Vagina (tissue), 2 donors: ENCODE results near the gene FBXL20. TPM values are rescaled to one million over a fixed set of nuclear protein-coding genes. Genes with fewer than 3 reads are reported as not detected.

Source experiments
- DNase-seq, 2 donors: peaks; one replicate each; pipeline ENCODE4 v3.0.0-alpha.2; 2017; ENCODE audit errors: extremely low spot score in 2 of 2
- H3K27ac ChIP-seq: fragments of 200-600 bp; sonication (generic); one replicate; pipeline ENCODE4 v1.5.1; 2019
- H3K27me3 ChIP-seq: fragments of 200-600 bp; sonication (generic); one replicate; pipeline ENCODE4 v1.5.1; 2019
- H3K36me3 ChIP-seq, 2 donors: fragments of 200-600 bp; sonication (generic); one replicate each; pipeline ENCODE4 v1.5.1; 2017 to 2019
- H3K4me1 ChIP-seq: fragments of 200-600 bp; sonication (generic); one replicate; pipeline ENCODE4 v1.5.1; 2019
- H3K4me3 ChIP-seq, 2 donors: fragments of 200-600 bp; sonication (generic); 1 replicate in 1 of 2; 2 replicates in 1 of 2; pipeline ENCODE4 v1.5.1; 2016 to 2019
- H3K9me3 ChIP-seq: fragments of 200-600 bp; sonication (generic); one replicate; pipeline ENCODE4 v1.5.1; 2019
- CTCF ChIP-seq, 3 experiments: fragments of 450-650 bp in 2 of 3; fragments of 200-600 bp in 1 of 3; sonication (generic) in 1 of 3; IDR thresholded peaks; one replicate each; pipeline ENCODE4 v1.5.1; 2017 to 2019; ENCODE audit warnings: antibody characterized with exemption in 3 of 3, mild to moderate bottlenecking in 2 of 3, moderate library complexity in 2 of 3
- POLR2A ChIP-seq, 2 donors: fragments of 450-650 bp; IDR thresholded peaks; one replicate each; pipeline ENCODE4 v1.6.1; 2017; ENCODE audit warnings: antibody characterized with exemption in 2 of 2, mild to moderate bottlenecking in 2 of 2, moderate library complexity in 2 of 2
- POLR2AphosphoS5 ChIP-seq, 2 donors: sonication (generic); formaldehyde crosslinking; IDR thresholded peaks; one replicate each; pipeline ENCODE4 v1.9.0; 2017; ENCODE audit warnings: antibody characterized with exemption in 2 of 2, mild to moderate bottlenecking in 2 of 2, low read depth in 1 of 2; ENCODE audit not compliant: insufficient read depth in 1 of 2
- intact Hi-C: fragments of 100-400 bp; cut with DNase I; formaldehyde crosslinking; loops from one replicate; pipeline ENCODE4 v1.15.1; 2023
- total RNA-seq: library from RNA; depleted of rRNA; stranded (reverse); fragments of >200 nt; gene quantifications from one replicate; pipeline ENCODE4 v1.2.3, GENCODE V29; 2016

The FBXL20 gene
- total RNA-seq, 1 donor from 2014 or later, result 15.7 TPM

GRCh38 chr17:39399791-39400190 lies 1.6 kb downstream of the FBXL20 start:
- no peak overlapping the region for H3K27ac ChIP-seq
- H3K27me3 ChIP-seq, result no peaks in the 10 kb centered on the region
- H3K4me3 ChIP-seq, result peak overlapping the region in 1 of 2 donors; percentile 94
- TF ChIP-seq POLR2AphosphoS5 (IDR thresholded peaks at IDR 0.05; ENCODE audit: insufficient read depth in 1 of 2, low read depth in 1 of 2) (no peak), CTCF (IDR thresholded peaks at IDR 0.05) (no peak), POLR2A (IDR thresholded peaks at IDR 0.05) (no peak)
- H3K36me3 ChIP-seq, result no peaks in the 10 kb centered on the region
- DNase-seq, result no peak
- intact Hi-C loops, result no loop called here
- H3K4me1 ChIP-seq, result peaks cover 28% of the 10 kb centered on the region
- H3K9me3 ChIP-seq, result no peaks in the 10 kb centered on the region

- peaks cover 22% of the 10 kb centered on the region for H3K4me1 ChIP-seq
- TF ChIP-seq CTCF (IDR thresholded peaks at IDR 0.05) (no peak), POLR2AphosphoS5 (IDR thresholded peaks at IDR 0.05; ENCODE audit: insufficient read depth in 1 of 2, low read depth in 1 of 2) (no peak), POLR2A (IDR thresholded peaks at IDR 0.05) (no peak)
- intact Hi-C loops, result no loop called here
- no peaks in the 10 kb centered on the region for H3K36me3 ChIP-seq
- H3K27ac ChIP-seq, result no peak overlapping the region
- no peak overlapping the region for H3K4me3 ChIP-seq
- DNase-seq, result no peak
- H3K27me3 ChIP-seq, result no peaks in the 10 kb centered on the region
- no peaks in the 10 kb centered on the region for H3K9me3 ChIP-seq
These were observed 7.7 kb downstream of the FBXL20 start for GRCh38 chr17:39393736-39394135.

- intact Hi-C loops, result no loop called here
- DNase-seq, result no peak
- Histone ChIP-seq H3K27me3 (no peaks in the 10 kb centered on the region), H3K4me1 (peaks cover 16% of the 10 kb centered on the region), H3K36me3 (no peaks in the 10 kb centered on the region), H3K27ac (no peak overlapping the region), H3K4me3 (no peak overlapping the region), H3K9me3 (no peaks in the 10 kb centered on the region)
- TF ChIP-seq POLR2AphosphoS5 (IDR thresholded peaks at IDR 0.05; ENCODE audit: insufficient read depth in 1 of 2, low read depth in 1 of 2) (no peak), CTCF (IDR thresholded peaks at IDR 0.05) (no peak), POLR2A (IDR thresholded peaks at IDR 0.05) (no peak)
These were observed 10.0 kb downstream of the FBXL20 start for GRCh38 chr17:39391448-39391847.

- H3K27me3 ChIP-seq, result no peaks in the 10 kb centered on the region
- peaks cover 6% of the 10 kb centered on the region for H3K4me1 ChIP-seq
- H3K36me3 ChIP-seq, result no peaks in the 10 kb centered on the region
- H3K27ac ChIP-seq, result no peak overlapping the region
- H3K9me3 ChIP-seq, result no peaks in the 10 kb centered on the region
- DNase-seq, result no peak
- intact Hi-C loops, result no loop called here
- no peak overlapping the region for H3K4me3 ChIP-seq
- TF ChIP-seq CTCF (IDR thresholded peaks at IDR 0.05) (no peak), POLR2AphosphoS5 (IDR thresholded peaks at IDR 0.05; ENCODE audit: insufficient read depth in 1 of 2, low read depth in 1 of 2) (no peak), POLR2A (IDR thresholded peaks at IDR 0.05) (no peak)
These were observed 16.4 kb downstream of the FBXL20 start for GRCh38 chr17:39385040-39385439.

GRCh38 chr17:39380144-39380543 lies 21.3 kb downstream of the FBXL20 start:
- intact Hi-C loops, result no loop called here
- Histone ChIP-seq H3K4me1 (peaks cover 25% of the 10 kb centered on the region), H3K27me3 (no peaks in the 10 kb centered on the region), H3K4me3 (no peak overlapping the region), H3K27ac (no peak overlapping the region), H3K9me3 (no peaks in the 10 kb centered on the region), H3K36me3 (no peaks in the 10 kb centered on the region)
- TF ChIP-seq CTCF (IDR thresholded peaks at IDR 0.05) (no peak), POLR2AphosphoS5 (IDR thresholded peaks at IDR 0.05; ENCODE audit: insufficient read depth in 1 of 2, low read depth in 1 of 2) (no peak), POLR2A (IDR thresholded peaks at IDR 0.05) (no peak)
- no peak for DNase-seq
